Keratinocyte (primary cell): ENCODE data around the gene BAHCC1. TPM values are rescaled to one million over a fixed set of nuclear protein-coding genes. Genes with fewer than 3 reads are reported as not detected.

Experiments used
- DNase-seq: peaks from one replicate; pipeline ENCODE4 v3.0.0-alpha.2; 2011; ENCODE audit warnings: low read depth, missing footprints, low spot score
- FAIRE-seq: peaks from 2 replicates; lab custom pipeline; 2011; peaks lifted over from hg19 to GRCh38; lab: Jason Lieb, UNC
- H2AFZ ChIP-seq: 2 replicates; pipeline ENCODE4 v1.6.0; 2012; ENCODE audit warnings: low read length, control low read depth, inconsistent platforms; ENCODE audit not compliant: control insufficient read depth
- H3K27ac ChIP-seq: 2 replicates; pipeline ENCODE4 v1.5.1; 2011; ENCODE audit warnings: low read length; ENCODE audit not compliant: control insufficient read depth, insufficient read depth
- H3K27me3 ChIP-seq: 3 replicates; pipeline ENCODE4 v1.6.0; 2011; ENCODE audit warnings: low read length; ENCODE audit not compliant: control insufficient read depth, insufficient read depth; ENCODE audit errors: extremely low read depth
- H3K36me3 ChIP-seq, 2 experiments: 2 replicates in 1 of 2; 3 replicates in 1 of 2; pipeline ENCODE4 v1.5.1; 2011; ENCODE audit warnings: low read length in 2 of 2, mild to moderate bottlenecking in 1 of 2; ENCODE audit not compliant: control insufficient read depth in 2 of 2, insufficient read depth in 2 of 2; ENCODE audit errors: extremely low read depth in 1 of 2
- H3K4me1 ChIP-seq: 3 replicates; pipeline ENCODE4 v1.5.1; 2011; ENCODE audit warnings: low read length; ENCODE audit not compliant: control insufficient read depth, insufficient read depth; ENCODE audit errors: extremely low read depth
- H3K4me2 ChIP-seq: 3 replicates; pipeline ENCODE4 v1.6.0; 2011; ENCODE audit warnings: low read depth, low read length; ENCODE audit not compliant: control insufficient read depth, insufficient read depth; ENCODE audit errors: extremely low read depth
- H3K4me3 ChIP-seq, 3 experiments: fragments of 200-600 bp in 1 of 3; sonication (generic) in 1 of 3; 2 replicates in 2 of 3; 3 replicates in 1 of 3; pipeline ENCODE4 v1.5.1; 2011 to 2016; ENCODE audit warnings: low read length in 3 of 3, mild to moderate bottlenecking in 3 of 3, control low read depth in 2 of 3, inconsistent platforms in 1 of 3, low read depth in 1 of 3, mixed read lengths in 1 of 3, mixed run types in 1 of 3, moderate library complexity in 1 of 3; ENCODE audit not compliant: control insufficient read depth in 2 of 3, insufficient read depth in 2 of 3; ENCODE audit errors: extremely low read depth in 1 of 3
- H3K79me2 ChIP-seq: 2 replicates; pipeline ENCODE4 v1.6.0; 2012; ENCODE audit warnings: low read length; ENCODE audit not compliant: control insufficient read depth, insufficient read depth
- H3K9ac ChIP-seq: 3 replicates; pipeline ENCODE4 v1.6.0; 2011; ENCODE audit warnings: low read length; ENCODE audit not compliant: control insufficient read depth, insufficient read depth; ENCODE audit errors: extremely low read depth
- H3K9me1 ChIP-seq: 3 replicates; pipeline ENCODE4 v1.6.0; 2011; ENCODE audit warnings: low read length; ENCODE audit not compliant: control insufficient read depth, insufficient read depth; ENCODE audit errors: extremely low read depth
- H3K9me3 ChIP-seq: 2 replicates; pipeline ENCODE4 v1.5.1; 2012; ENCODE audit warnings: low read depth, low read length; ENCODE audit not compliant: control insufficient read depth
- H4K20me1 ChIP-seq: 3 replicates; pipeline ENCODE4 v1.6.0; 2011; ENCODE audit warnings: low read length; ENCODE audit not compliant: control insufficient read depth, insufficient read depth; ENCODE audit errors: extremely low read depth
- EZH2 ChIP-seq: IDR thresholded peaks from one replicate; pipeline ENCODE4 v1.6.1; 2012; ENCODE audit warnings: inconsistent platforms, mild to moderate bottlenecking, low read length, moderate library complexity
- dilution Hi-C: fragments of 300-500 bp; cut with MboI; formaldehyde crosslinking; loops from one replicate; pipeline ENCODE4 v1.7.0; 2020; ENCODE audit warnings: low sequenced_read_pairs; ENCODE audit not compliant: extremely low pct_ligation_motif_present
- polyA plus RNA-seq, 5 experiments: library from polyadenylated mRNA; depleted of rRNA in 3 of 5; stranded (reverse) in 3 of 5; stranded (forward) in 1 of 5; unstranded in 1 of 5; fragments of >200 nt; gene quantifications; 1 replicate in 1 of 5; 2 replicates in 3 of 5; 3 replicates in 1 of 5; pipeline versions ENCODE4 v1.2.1 to v1.2.3, GENCODE V29; 2011 to 2012; ENCODE audit warnings: missing spikeins in 2 of 5, low read depth in 1 of 5, low replicate concordance in 1 of 5
- TF ChIP-seq, protein P1 (sequence below), 3 experiments: IDR thresholded peaks in 1 of 3; conservative IDR thresholded peaks in 1 of 3; optimal IDR thresholded peaks in 1 of 3; 2 replicates in 2 of 3; 3 replicates in 1 of 3; pipeline versions ENCODE3 to v1.5.1; 2011; ENCODE audit warnings: low read length in 3 of 3, mild to moderate bottlenecking in 3 of 3, moderate library complexity in 2 of 3, control low read depth in 1 of 3, inconsistent platforms in 1 of 3; ENCODE audit not compliant: insufficient read depth in 2 of 3; ENCODE audit errors: extremely low read depth in 1 of 3

Gene BAHCC1
- polyA plus RNA-seq, 1 donor (not counting 4 experiments of a cell fraction or from before 2014, with no cell fraction given): 0.52 TPM

DNA sequence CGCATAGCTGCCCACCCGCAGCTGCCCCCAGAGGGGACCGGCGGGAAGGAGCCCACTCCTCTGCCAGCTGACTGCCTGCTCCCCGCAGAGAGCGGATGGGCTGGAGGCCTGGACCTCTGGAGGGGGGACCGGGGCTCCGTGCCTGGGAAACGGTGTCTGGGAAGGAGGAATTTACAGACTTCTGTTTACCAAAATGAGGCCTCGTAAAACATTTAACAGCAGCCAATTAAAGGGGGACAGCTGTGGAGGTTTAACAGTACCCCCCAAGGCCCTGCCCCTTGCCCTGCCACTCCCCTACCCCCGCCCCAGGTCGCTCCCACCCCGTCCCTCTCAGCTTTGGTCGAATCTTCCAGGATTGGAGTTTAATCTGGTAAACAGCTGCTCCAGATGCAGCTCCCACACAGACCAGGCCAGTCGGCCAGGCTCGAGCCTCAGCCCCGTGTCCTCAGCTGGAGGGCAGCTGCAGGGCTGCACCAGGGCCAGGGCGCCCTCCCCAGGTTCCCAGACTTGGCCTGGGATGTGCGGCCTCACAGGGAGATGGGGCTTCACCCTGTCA lies 41.1 kb downstream of the BAHCC1 start:
- FAIRE-seq (no peak), DNase-seq (no peak)
- no peaks in the 10 kb centered on the region for H3K79me2 ChIP-seq
- dilution Hi-C loops: no loop called here
- TF ChIP-seq EZH2: no peak
- TF ChIP-seq, protein P1, sequence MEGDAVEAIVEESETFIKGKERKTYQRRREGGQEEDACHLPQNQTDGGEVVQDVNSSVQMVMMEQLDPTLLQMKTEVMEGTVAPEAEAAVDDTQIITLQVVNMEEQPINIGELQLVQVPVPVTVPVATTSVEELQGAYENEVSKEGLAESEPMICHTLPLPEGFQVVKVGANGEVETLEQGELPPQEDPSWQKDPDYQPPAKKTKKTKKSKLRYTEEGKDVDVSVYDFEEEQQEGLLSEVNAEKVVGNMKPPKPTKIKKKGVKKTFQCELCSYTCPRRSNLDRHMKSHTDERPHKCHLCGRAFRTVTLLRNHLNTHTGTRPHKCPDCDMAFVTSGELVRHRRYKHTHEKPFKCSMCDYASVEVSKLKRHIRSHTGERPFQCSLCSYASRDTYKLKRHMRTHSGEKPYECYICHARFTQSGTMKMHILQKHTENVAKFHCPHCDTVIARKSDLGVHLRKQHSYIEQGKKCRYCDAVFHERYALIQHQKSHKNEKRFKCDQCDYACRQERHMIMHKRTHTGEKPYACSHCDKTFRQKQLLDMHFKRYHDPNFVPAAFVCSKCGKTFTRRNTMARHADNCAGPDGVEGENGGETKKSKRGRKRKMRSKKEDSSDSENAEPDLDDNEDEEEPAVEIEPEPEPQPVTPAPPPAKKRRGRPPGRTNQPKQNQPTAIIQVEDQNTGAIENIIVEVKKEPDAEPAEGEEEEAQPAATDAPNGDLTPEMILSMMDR (optimal IDR thresholded peaks at IDR 0.05 in 1 of 3, IDR thresholded peaks at IDR 0.05 in 1 of 3, conservative IDR thresholded peaks at IDR 0.05 in 1 of 3; ENCODE audit: extremely low read depth in 1 of 3, insufficient read depth in 2 of 3, low read length in 3 of 3): no peak
- H3K9me1 ChIP-seq: no peaks in the 10 kb centered on the region
- H3K9ac ChIP-seq: no peak overlapping the region
- H3K36me3 ChIP-seq: no peaks in the 10 kb centered on the region
- H3K27ac ChIP-seq: no peak overlapping the region
- H2AFZ ChIP-seq: no peak overlapping the region
- no peak overlapping the region for H3K4me3 ChIP-seq
- H3K4me2 ChIP-seq: no peak overlapping the region
- peaks cover 5% of the 10 kb centered on the region for H4K20me1 ChIP-seq
- H3K27me3 ChIP-seq: peaks cover 14% of the 10 kb centered on the region
- H3K4me1 ChIP-seq: no peaks in the 10 kb centered on the region
- H3K9me3 ChIP-seq: no peaks in the 10 kb centered on the region

DNA sequence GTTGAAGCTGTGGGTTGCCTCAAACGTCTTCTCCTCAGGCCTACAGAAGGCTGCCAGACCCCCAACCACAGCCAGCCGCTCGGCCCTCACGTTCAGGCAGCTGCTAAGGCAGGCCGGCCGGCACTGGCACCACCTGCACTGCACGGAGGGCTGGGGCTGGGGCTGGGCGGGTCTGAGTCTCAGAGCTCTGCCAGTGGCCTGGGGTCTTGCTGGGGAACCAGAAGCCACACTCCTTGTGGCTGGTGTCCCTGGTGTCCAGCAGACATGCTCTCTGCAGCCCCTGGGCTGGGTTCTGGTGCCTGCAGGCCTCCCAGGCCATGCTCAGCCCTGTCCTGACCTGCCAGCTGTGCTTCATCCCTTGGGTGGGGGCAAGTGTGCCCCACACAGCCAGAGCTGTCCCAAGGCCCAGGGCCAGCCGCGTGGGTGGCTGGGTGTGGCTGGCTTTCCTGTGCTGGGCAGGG lies 42.0 kb downstream of the BAHCC1 start:
- no peaks in the 10 kb centered on the region for H3K36me3 ChIP-seq
- no peak overlapping the region for H3K4me3 ChIP-seq
- no peaks in the 10 kb centered on the region for H3K9me3 ChIP-seq
- DNase-seq: no peak
- dilution Hi-C loops: no loop called here
- TF ChIP-seq EZH2: no peak
- TF ChIP-seq, protein P1 (optimal IDR thresholded peaks at IDR 0.05 in 1 of 3, IDR thresholded peaks at IDR 0.05 in 1 of 3, conservative IDR thresholded peaks at IDR 0.05 in 1 of 3; ENCODE audit: extremely low read depth in 1 of 3, insufficient read depth in 2 of 3, low read length in 3 of 3): no peak
- H3K9me1 ChIP-seq: no peaks in the 10 kb centered on the region
- peaks cover 5% of the 10 kb centered on the region for H3K27me3 ChIP-seq
- no peak overlapping the region for H2AFZ ChIP-seq
- H3K79me2 ChIP-seq: no peaks in the 10 kb centered on the region
- FAIRE-seq: no peak
- H3K9ac ChIP-seq: no peak overlapping the region
- no peaks in the 10 kb centered on the region for H3K4me1 ChIP-seq
- no peak overlapping the region for H3K27ac ChIP-seq
- H3K4me2 ChIP-seq: no peak overlapping the region
- peaks cover 2% of the 10 kb centered on the region for H4K20me1 ChIP-seq
